ENCODE results near the gene IPO9.
"Not testable (repeated sequence)": the region's sequence is repeated elsewhere in the genome, so short reads cannot be mapped to it uniquely, and the experiment has no call there.

The IPO9 gene

GRCh38 chr1:201856722-201857121 is 27.8 kb downstream of the IPO9 start:
- ATAC-seq, H3K27ac Mint-ChIP-seq, H3K4me1 Mint-ChIP-seq, DNase-seq, H3K9me3 Mint-ChIP-seq, H3K27me3 Mint-ChIP-seq, H3K4me3 Mint-ChIP-seq: not testable (repeated sequence)

GRCh38 chr1:201859424-201859823 is 30.5 kb downstream of the IPO9 start:
- no peak for ATAC-seq
- no peak for DNase-seq
- Mint-ChIP-seq H3K4me1 (no peaks in the 10 kb centered on the region), H3K9me3 (no peaks in the 10 kb centered on the region), H3K27me3 (no peaks in the 10 kb centered on the region), H3K27ac (peak overlapping the region in 1 of 2 donors; percentile 48), H3K4me3 (no peak overlapping the region)

GRCh38 chr1:201861448-201861847 is 32.5 kb downstream of the IPO9 start:
- H3K27ac Mint-ChIP-seq, result no peak overlapping the region
- H3K4me1 Mint-ChIP-seq, result no peaks in the 10 kb centered on the region
- H3K27me3 Mint-ChIP-seq, result no peaks in the 10 kb centered on the region
- DNase-seq, result no peak
- no peak overlapping the region for H3K4me3 Mint-ChIP-seq
- ATAC-seq, result no peak
- H3K9me3 Mint-ChIP-seq, result no peaks in the 10 kb centered on the region

GRCh38 chr1:201870397-201870796 is 41.4 kb downstream of the IPO9 start:
- H3K9me3 Mint-ChIP-seq, result no peaks in the 10 kb centered on the region
- no peaks in the 10 kb centered on the region for H3K4me1 Mint-ChIP-seq
- H3K4me3 Mint-ChIP-seq, result no peak overlapping the region
- DNase-seq, result no peak
- no peak overlapping the region for H3K27ac Mint-ChIP-seq
- no peaks in the 10 kb centered on the region for H3K27me3 Mint-ChIP-seq
- ATAC-seq, result no peak

GRCh38 chr1:201874672-201875071 is 45.7 kb downstream of the IPO9 start:
- no peak overlapping the region for H3K4me3 Mint-ChIP-seq

GRCh38 chr1:201876148-201876818 is 47.3 kb downstream of the IPO9 start:
- no peak overlapping the region for H3K27ac Mint-ChIP-seq
- H3K9me3 Mint-ChIP-seq, result no peaks in the 10 kb centered on the region
- DNase-seq (no peak), ATAC-seq (no peak)
- no peaks in the 10 kb centered on the region for H3K4me1 Mint-ChIP-seq
- H3K27me3 Mint-ChIP-seq, result no peaks in the 10 kb centered on the region
- H3K4me3 Mint-ChIP-seq, result no peak overlapping the region

More at GRCh38 chr1:201874672-201875071, 45.7 kb downstream of the IPO9 start:
- H3K9me3 Mint-ChIP-seq, result no peaks in the 10 kb centered on the region
- ATAC-seq (no peak), DNase-seq (no peak)
- H3K27ac Mint-ChIP-seq, result no peak overlapping the region
- no peaks in the 10 kb centered on the region for H3K27me3 Mint-ChIP-seq
- no peaks in the 10 kb centered on the region for H3K4me1 Mint-ChIP-seq

GRCh38 chr1:201877877-201878401 is 49.0 kb downstream of the IPO9 start:
- Mint-ChIP-seq H3K9me3 (no peaks in the 10 kb centered on the region), H3K4me3 (no peak overlapping the region), H3K27me3 (no peaks in the 10 kb centered on the region), H3K27ac (peak overlapping the region in 1 of 2 donors; percentile 42), H3K4me1 (peaks cover 1% of the 10 kb centered on the region)
- peak; percentile 70 for ATAC-seq
- DNase-seq, result no peak

GRCh38 chr1:201880928-201881571 is 52.1 kb downstream of the IPO9 start:
- DNase-seq (no peak), ATAC-seq (no peak)
- Mint-ChIP-seq H3K9me3 (no peaks in the 10 kb centered on the region), H3K27me3 (peaks cover 9% of the 10 kb centered on the region), H3K4me3 (no peak overlapping the region), H3K27ac (no peak overlapping the region), H3K4me1 (peaks cover 10% of the 10 kb centered on the region)

- DNase-seq (no peak), ATAC-seq (no peak)
- no peak overlapping the region for H3K27ac Mint-ChIP-seq
- H3K4me1 Mint-ChIP-seq, result peaks cover 10% of the 10 kb centered on the region
- H3K4me3 Mint-ChIP-seq, result no peak overlapping the region
- no peaks in the 10 kb centered on the region for H3K9me3 Mint-ChIP-seq
- H3K27me3 Mint-ChIP-seq, result peaks cover 12% of the 10 kb centered on the region
Observed at GRCh38 chr1:201881617-201882016, 52.7 kb downstream of the IPO9 start.

- Mint-ChIP-seq H3K9me3 (no peaks in the 10 kb centered on the region), H3K4me1 (peaks cover 10% of the 10 kb centered on the region), H3K4me3 (no peak overlapping the region), H3K27ac (no peak overlapping the region), H3K27me3 (peaks cover 23% of the 10 kb centered on the region)
- peak; percentile 21 for ATAC-seq
- DNase-seq, result no peak
Observed at GRCh38 chr1:201882665-201883132, 53.7 kb downstream of the IPO9 start.

GRCh38 chr1:201883266-201883665 is 54.3 kb downstream of the IPO9 start:
- peak; percentile 7 for ATAC-seq
- H3K27ac Mint-ChIP-seq, result no peak overlapping the region
- DNase-seq, result no peak
- H3K9me3 Mint-ChIP-seq, result no peaks in the 10 kb centered on the region
- peaks cover 13% of the 10 kb centered on the region for H3K4me1 Mint-ChIP-seq
- H3K27me3 Mint-ChIP-seq, result peaks cover 29% of the 10 kb centered on the region
- no peak overlapping the region for H3K4me3 Mint-ChIP-seq

- Mint-ChIP-seq H3K27me3 (peaks cover 34% of the 10 kb centered on the region), H3K9me3 (no peaks in the 10 kb centered on the region), H3K27ac (no peak overlapping the region), H3K4me3 (no peak overlapping the region), H3K4me1 (peaks cover 17% of the 10 kb centered on the region)
- ATAC-seq, result peak; percentile 41
- DNase-seq, result no peak
Observed at GRCh38 chr1:201883786-201884185, 54.8 kb downstream of the IPO9 start.

GRCh38 chr1:201884425-201884824 is 55.5 kb downstream of the IPO9 start:
- Mint-ChIP-seq H3K9me3 (no peaks in the 10 kb centered on the region), H3K27ac (no peak overlapping the region), H3K27me3 (peaks cover 40% of the 10 kb centered on the region), H3K4me1 (peaks cover 18% of the 10 kb centered on the region), H3K4me3 (no peak overlapping the region)
- no peak for ATAC-seq
- no peak for DNase-seq

GRCh38 chr1:201885531-201886075 is 56.6 kb downstream of the IPO9 start:
- ATAC-seq (no peak), DNase-seq (no peak)
- Mint-ChIP-seq H3K4me3 (no peak overlapping the region), H3K27ac (peak overlapping the region in 1 of 2 donors; percentile 15), H3K4me1 (peaks cover 22% of the 10 kb centered on the region), H3K9me3 (no peaks in the 10 kb centered on the region), H3K27me3 (peaks cover 51% of the 10 kb centered on the region)

GRCh38 chr1:201886103-201886885 is 57.3 kb downstream of the IPO9 start:
- DNase-seq, result no peak
- Mint-ChIP-seq H3K4me3 (no peak overlapping the region), H3K27me3 (peaks cover 58% of the 10 kb centered on the region), H3K9me3 (no peaks in the 10 kb centered on the region), H3K4me1 (peaks cover 22% of the 10 kb centered on the region), H3K27ac (no peak overlapping the region)
- no peak for ATAC-seq
